Measurements from ENCODE around the gene GBX1. TPM values are rescaled to one million over a fixed set of nuclear protein-coding genes. Genes with fewer than 3 reads are reported as not detected.

GBX1 gene
- polyA plus RNA-seq, 1 donor (not counting 4 experiments of a cell fraction or from before 2014, with no cell fraction given): not detected

GRCh38 chr7:151135525-151135845 lies 32.0 kb downstream of the GBX1 start:
- no peaks in the 10 kb centered on the region for H3K9me3 ChIP-seq (ENCODE audit: control insufficient read depth, low read depth, low read length)
- no peak for DNase-seq (ENCODE audit: low read depth, low spot score)
- H3K79me2 ChIP-seq (ENCODE audit: control insufficient read depth, insufficient read depth, low read length): no peaks in the 10 kb centered on the region
- peaks cover 8% of the 10 kb centered on the region for H4K20me1 ChIP-seq (ENCODE audit: control insufficient read depth, extremely low read depth, insufficient read depth, low read length)
- dilution Hi-C loops (cut with MboI; ENCODE audit: extremely low pct_ligation_motif_present, low sequenced_read_pairs): no loop called here
- no peak overlapping the region for H2AFZ ChIP-seq (ENCODE audit: control insufficient read depth, low read length)
- TF ChIP-seq CTCF (optimal IDR thresholded peaks at IDR 0.05 in 1 of 3, IDR thresholded peaks at IDR 0.05 in 1 of 3, conservative IDR thresholded peaks at IDR 0.05 in 1 of 3; ENCODE audit: extremely low read depth in 1 of 3, insufficient read depth in 2 of 3, low read length in 3 of 3) (no peak), EZH2 (IDR thresholded peaks at IDR 0.05; ENCODE audit: low read length) (no peak)
- no peak overlapping the region for H3K4me3 ChIP-seq (ENCODE audit: control insufficient read depth in 2 of 3, extremely low read depth in 1 of 3, insufficient read depth in 2 of 3, low read depth in 1 of 3, low read length in 3 of 3)
- peaks cover 44 to 55% of the 10 kb centered on the region in 2 experiments for H3K36me3 ChIP-seq (ENCODE audit: control insufficient read depth in 2 of 2, extremely low read depth in 1 of 2, insufficient read depth in 2 of 2, low read length in 2 of 2)
- no peaks in the 10 kb centered on the region for H3K27me3 ChIP-seq (ENCODE audit: control insufficient read depth, extremely low read depth, insufficient read depth, low read length)
- no peaks in the 10 kb centered on the region for H3K4me1 ChIP-seq (ENCODE audit: control insufficient read depth, extremely low read depth, insufficient read depth, low read length)
- no peak overlapping the region for H3K9ac ChIP-seq (ENCODE audit: control insufficient read depth, extremely low read depth, insufficient read depth, low read length)
- no peaks in the 10 kb centered on the region for H3K9me1 ChIP-seq (ENCODE audit: control insufficient read depth, extremely low read depth, insufficient read depth, low read length)
- H3K27ac ChIP-seq (ENCODE audit: control insufficient read depth, insufficient read depth, low read length): no peak overlapping the region
- no peak for FAIRE-seq
- no peak overlapping the region for H3K4me2 ChIP-seq (ENCODE audit: control insufficient read depth, extremely low read depth, insufficient read depth, low read depth, low read length)

- DNase-seq (ENCODE audit: low read depth, low spot score) (no peak), FAIRE-seq (no peak)
- no peaks in the 10 kb centered on the region for H3K27me3 ChIP-seq (ENCODE audit: control insufficient read depth, extremely low read depth, insufficient read depth, low read length)
- H3K79me2 ChIP-seq (ENCODE audit: control insufficient read depth, insufficient read depth, low read length): no peaks in the 10 kb centered on the region
- H3K36me3 ChIP-seq (ENCODE audit: control insufficient read depth in 2 of 2, extremely low read depth in 1 of 2, insufficient read depth in 2 of 2, low read length in 2 of 2): peaks cover 43 to 59% of the 10 kb centered on the region in 2 experiments
- dilution Hi-C loops (cut with MboI; ENCODE audit: extremely low pct_ligation_motif_present, low sequenced_read_pairs): no loop called here
- H3K4me3 ChIP-seq (ENCODE audit: control insufficient read depth in 2 of 3, extremely low read depth in 1 of 3, insufficient read depth in 2 of 3, low read depth in 1 of 3, low read length in 3 of 3): no peak overlapping the region
- no peak overlapping the region for H3K27ac ChIP-seq (ENCODE audit: control insufficient read depth, insufficient read depth, low read length)
- H3K9me3 ChIP-seq (ENCODE audit: control insufficient read depth, low read depth, low read length): no peaks in the 10 kb centered on the region
- H3K4me1 ChIP-seq (ENCODE audit: control insufficient read depth, extremely low read depth, insufficient read depth, low read length): no peaks in the 10 kb centered on the region
- H3K9ac ChIP-seq (ENCODE audit: control insufficient read depth, extremely low read depth, insufficient read depth, low read length): no peak overlapping the region
- no peak overlapping the region for H2AFZ ChIP-seq (ENCODE audit: control insufficient read depth, low read length)
- no peak overlapping the region for H3K4me2 ChIP-seq (ENCODE audit: control insufficient read depth, extremely low read depth, insufficient read depth, low read depth, low read length)
- peaks cover 10% of the 10 kb centered on the region for H4K20me1 ChIP-seq (ENCODE audit: control insufficient read depth, extremely low read depth, insufficient read depth, low read length)
- no peaks in the 10 kb centered on the region for H3K9me1 ChIP-seq (ENCODE audit: control insufficient read depth, extremely low read depth, insufficient read depth, low read length)
- TF ChIP-seq EZH2 (IDR thresholded peaks at IDR 0.05; ENCODE audit: low read length) (no peak), CTCF (optimal IDR thresholded peaks at IDR 0.05 in 1 of 3, IDR thresholded peaks at IDR 0.05 in 1 of 3, conservative IDR thresholded peaks at IDR 0.05 in 1 of 3; ENCODE audit: extremely low read depth in 1 of 3, insufficient read depth in 2 of 3, low read length in 3 of 3) (no peak)
These were observed 32.6 kb downstream of the GBX1 start for GRCh38 chr7:151134743-151135524.
